KMS-11 (cell line): ENCODE data around the gene ACOXL.

Source experiments
- H2AFZ ChIP-seq: fragments of 200-600 bp; sonication (generic); 2 replicates; pipeline ENCODE4 v1.6.1; 2016; ENCODE audit warnings: antibody characterized with exemption, mixed run types, low read depth
- H3K27ac ChIP-seq: fragments of 200-600 bp; sonication (generic); 2 replicates; pipeline ENCODE4 v1.6.1; 2016; ENCODE audit warnings: mild to moderate bottlenecking, mixed run types
- H3K27me3 ChIP-seq: fragments of 200-600 bp; sonication (generic); 2 replicates; pipeline ENCODE4 v1.6.1; 2017; ENCODE audit warnings: mild to moderate bottlenecking, low read depth, mixed run types, moderate library complexity; ENCODE audit not compliant: insufficient read depth
- H3K36me3 ChIP-seq: fragments of 200-600 bp; sonication (generic); 2 replicates; pipeline ENCODE4 v1.6.1; 2017; ENCODE audit warnings: mild to moderate bottlenecking, mixed run types; ENCODE audit not compliant: insufficient read depth
- H3K4me1 ChIP-seq: fragments of 200-600 bp; sonication (generic); 2 replicates; pipeline ENCODE4 v1.6.1; 2016; ENCODE audit warnings: mild to moderate bottlenecking, low read depth, mixed run types; ENCODE audit not compliant: poor library complexity, severe bottlenecking
- H3K4me2 ChIP-seq: fragments of 200-600 bp; sonication (generic); 2 replicates; pipeline ENCODE4 v1.7.0; 2016; ENCODE audit warnings: mild to moderate bottlenecking, mixed run types
- H3K4me3 ChIP-seq: fragments of 200-600 bp; sonication (generic); IDR thresholded peaks from 2 replicates; pipeline ENCODE4 v1.6.1; 2017; ENCODE audit warnings: low read depth, low read length, mixed read lengths; ENCODE audit not compliant: insufficient read depth
- H3K79me2 ChIP-seq: fragments of 200-600 bp; sonication (generic); 2 replicates; pipeline ENCODE4 v1.6.1; 2016; ENCODE audit warnings: low read depth, mixed run types; ENCODE audit not compliant: insufficient read depth
- H3K9ac ChIP-seq: fragments of 200-600 bp; sonication (generic); 2 replicates; pipeline ENCODE4 v1.6.1; 2016; ENCODE audit warnings: mild to moderate bottlenecking, mixed run types
- H4K20me1 ChIP-seq: fragments of 200-600 bp; sonication (generic); 2 replicates; pipeline ENCODE4 v1.6.1; 2016; ENCODE audit warnings: mild to moderate bottlenecking, mixed run types; ENCODE audit not compliant: insufficient read depth
- TF ChIP-seq, protein P1 (sequence below): fragments of 200-600 bp; sonication (generic); conservative IDR thresholded peaks from 2 replicates; pipeline ENCODE4 v1.6.1; 2017; ENCODE audit warnings: low read depth, mild to moderate bottlenecking, antibody characterized with exemption, low read length, moderate library complexity, mixed read lengths

ACOXL gene

GRCh38 chr2:110820128-110820527 lies 87.8 kb downstream of the ACOXL start:
- no peak overlapping the region for H3K4me2 ChIP-seq
- no peaks in the 10 kb centered on the region for H4K20me1 ChIP-seq
- TF ChIP-seq, protein P1, sequence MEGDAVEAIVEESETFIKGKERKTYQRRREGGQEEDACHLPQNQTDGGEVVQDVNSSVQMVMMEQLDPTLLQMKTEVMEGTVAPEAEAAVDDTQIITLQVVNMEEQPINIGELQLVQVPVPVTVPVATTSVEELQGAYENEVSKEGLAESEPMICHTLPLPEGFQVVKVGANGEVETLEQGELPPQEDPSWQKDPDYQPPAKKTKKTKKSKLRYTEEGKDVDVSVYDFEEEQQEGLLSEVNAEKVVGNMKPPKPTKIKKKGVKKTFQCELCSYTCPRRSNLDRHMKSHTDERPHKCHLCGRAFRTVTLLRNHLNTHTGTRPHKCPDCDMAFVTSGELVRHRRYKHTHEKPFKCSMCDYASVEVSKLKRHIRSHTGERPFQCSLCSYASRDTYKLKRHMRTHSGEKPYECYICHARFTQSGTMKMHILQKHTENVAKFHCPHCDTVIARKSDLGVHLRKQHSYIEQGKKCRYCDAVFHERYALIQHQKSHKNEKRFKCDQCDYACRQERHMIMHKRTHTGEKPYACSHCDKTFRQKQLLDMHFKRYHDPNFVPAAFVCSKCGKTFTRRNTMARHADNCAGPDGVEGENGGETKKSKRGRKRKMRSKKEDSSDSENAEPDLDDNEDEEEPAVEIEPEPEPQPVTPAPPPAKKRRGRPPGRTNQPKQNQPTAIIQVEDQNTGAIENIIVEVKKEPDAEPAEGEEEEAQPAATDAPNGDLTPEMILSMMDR = no peak
- H3K27me3 ChIP-seq = no peaks in the 10 kb centered on the region
- H3K4me3 ChIP-seq = no peak overlapping the region
- H3K27ac ChIP-seq = no peak overlapping the region
- no peak overlapping the region for H3K9ac ChIP-seq
- H3K36me3 ChIP-seq = no peaks in the 10 kb centered on the region
- H3K79me2 ChIP-seq = no peaks in the 10 kb centered on the region
- no peak overlapping the region for H2AFZ ChIP-seq
- H3K4me1 ChIP-seq = no peaks in the 10 kb centered on the region

- TF ChIP-seq, protein P1 = no peak
- H3K79me2 ChIP-seq = no peaks in the 10 kb centered on the region
- no peaks in the 10 kb centered on the region for H3K4me1 ChIP-seq
- H3K27ac ChIP-seq = no peak overlapping the region
- H3K4me2 ChIP-seq = no peak overlapping the region
- no peaks in the 10 kb centered on the region for H3K36me3 ChIP-seq
- H2AFZ ChIP-seq = no peak overlapping the region
- H3K4me3 ChIP-seq = no peak overlapping the region
- H3K27me3 ChIP-seq = no peaks in the 10 kb centered on the region
- H4K20me1 ChIP-seq = no peaks in the 10 kb centered on the region
- H3K9ac ChIP-seq = no peak overlapping the region
Observed at GRCh38 chr2:110823165-110823564, 90.8 kb downstream of the ACOXL start.

GRCh38 chr2:110827511-110827910 lies 95.1 kb downstream of the ACOXL start:
- TF ChIP-seq, protein P1 = no peak
- Histone ChIP-seq H3K4me3 (no peak overlapping the region), H3K4me2 (no peak overlapping the region), H4K20me1 (no peaks in the 10 kb centered on the region), H3K36me3 (no peaks in the 10 kb centered on the region), H3K4me1 (no peaks in the 10 kb centered on the region), H3K79me2 (no peaks in the 10 kb centered on the region; the same call in 1 of the 2 replicates), H3K27me3 (no peaks in the 10 kb centered on the region), H3K9ac (no peak overlapping the region), H2AFZ (no peak overlapping the region), H3K27ac (no peak overlapping the region)

DNA sequence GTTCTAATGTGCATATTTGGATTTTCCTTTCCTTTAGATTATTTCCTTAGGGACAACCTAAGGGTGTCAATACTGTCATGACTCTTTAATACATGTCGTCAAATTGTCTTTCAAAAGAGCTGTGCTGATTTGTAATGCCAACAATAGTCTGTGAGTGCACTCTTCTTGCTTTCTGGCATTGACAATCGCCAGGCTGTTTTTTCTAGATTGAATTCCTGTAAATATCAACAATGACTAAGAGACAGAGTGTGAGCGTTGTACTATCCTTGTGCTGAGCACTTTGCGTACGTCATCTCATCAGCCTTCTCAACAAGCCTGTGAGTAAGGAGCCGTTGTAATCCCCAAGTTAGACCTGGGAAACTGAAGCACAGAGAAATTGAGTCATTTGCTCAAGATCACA lies 96.0 kb downstream of the ACOXL start:
- Histone ChIP-seq H3K4me1 (no peaks in the 10 kb centered on the region), H3K9ac (no peak overlapping the region), H3K4me3 (no peak overlapping the region), H3K79me2 (no peaks in the 10 kb centered on the region; the same call in 1 of the 2 replicates), H4K20me1 (no peaks in the 10 kb centered on the region), H2AFZ (no peak overlapping the region), H3K27me3 (no peaks in the 10 kb centered on the region), H3K36me3 (no peaks in the 10 kb centered on the region), H3K4me2 (no peak overlapping the region), H3K27ac (no peak overlapping the region)
- TF ChIP-seq, protein P1 = no peak
